NCI-H2107 (cell line): Measurements from ENCODE around the gene CD101.
"Not testable (repeated sequence)": the region's sequence is repeated elsewhere in the genome, so short reads cannot be mapped to it uniquely, and the experiment has no call there.

Experiments used
- DNase-seq: peaks from one replicate; lab custom pipeline; 2025; lab: John Stamatoyannopoulos, UW

The CD101 gene, protein sequence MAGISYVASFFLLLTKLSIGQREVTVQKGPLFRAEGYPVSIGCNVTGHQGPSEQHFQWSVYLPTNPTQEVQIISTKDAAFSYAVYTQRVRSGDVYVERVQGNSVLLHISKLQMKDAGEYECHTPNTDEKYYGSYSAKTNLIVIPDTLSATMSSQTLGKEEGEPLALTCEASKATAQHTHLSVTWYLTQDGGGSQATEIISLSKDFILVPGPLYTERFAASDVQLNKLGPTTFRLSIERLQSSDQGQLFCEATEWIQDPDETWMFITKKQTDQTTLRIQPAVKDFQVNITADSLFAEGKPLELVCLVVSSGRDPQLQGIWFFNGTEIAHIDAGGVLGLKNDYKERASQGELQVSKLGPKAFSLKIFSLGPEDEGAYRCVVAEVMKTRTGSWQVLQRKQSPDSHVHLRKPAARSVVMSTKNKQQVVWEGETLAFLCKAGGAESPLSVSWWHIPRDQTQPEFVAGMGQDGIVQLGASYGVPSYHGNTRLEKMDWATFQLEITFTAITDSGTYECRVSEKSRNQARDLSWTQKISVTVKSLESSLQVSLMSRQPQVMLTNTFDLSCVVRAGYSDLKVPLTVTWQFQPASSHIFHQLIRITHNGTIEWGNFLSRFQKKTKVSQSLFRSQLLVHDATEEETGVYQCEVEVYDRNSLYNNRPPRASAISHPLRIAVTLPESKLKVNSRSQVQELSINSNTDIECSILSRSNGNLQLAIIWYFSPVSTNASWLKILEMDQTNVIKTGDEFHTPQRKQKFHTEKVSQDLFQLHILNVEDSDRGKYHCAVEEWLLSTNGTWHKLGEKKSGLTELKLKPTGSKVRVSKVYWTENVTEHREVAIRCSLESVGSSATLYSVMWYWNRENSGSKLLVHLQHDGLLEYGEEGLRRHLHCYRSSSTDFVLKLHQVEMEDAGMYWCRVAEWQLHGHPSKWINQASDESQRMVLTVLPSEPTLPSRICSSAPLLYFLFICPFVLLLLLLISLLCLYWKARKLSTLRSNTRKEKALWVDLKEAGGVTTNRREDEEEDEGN

DNA sequence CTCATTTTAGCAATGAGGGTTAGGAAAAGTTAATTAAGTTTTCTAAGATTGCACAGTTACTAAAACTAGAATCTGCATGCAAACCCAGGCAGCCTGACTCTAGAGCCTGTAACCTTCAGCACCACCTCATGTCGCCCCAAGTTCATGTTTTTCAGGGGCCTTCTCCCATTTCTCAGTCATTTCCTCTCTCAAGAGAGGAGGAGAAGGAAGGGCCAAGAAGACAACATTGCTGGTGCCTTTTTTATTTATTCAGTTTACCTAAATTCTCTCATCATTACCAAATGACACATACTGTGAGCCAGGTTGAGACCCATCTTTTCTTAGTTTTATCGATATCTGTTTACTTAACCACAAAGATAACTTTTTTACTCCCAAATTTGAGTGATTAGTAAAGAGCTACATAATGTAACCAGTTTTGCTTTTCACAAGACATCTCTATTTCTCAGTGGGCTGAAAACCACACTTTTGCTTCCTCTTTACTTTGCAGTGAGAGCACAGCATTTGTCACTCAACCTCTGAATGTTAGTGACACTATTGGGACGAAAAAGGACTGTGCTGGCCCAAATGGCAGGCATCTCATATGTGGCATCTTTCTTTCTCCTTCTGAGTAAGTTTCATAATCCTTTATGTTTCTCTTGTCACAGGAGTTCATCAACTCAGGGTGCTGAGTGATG, at the start of gene CD101:
CD101 (plus strand) TSS at position 507 of the 674 bp plus-strand sequence; CDS start at position 565, 58 bp downstream.
- no peak for DNase-seq

DNA sequence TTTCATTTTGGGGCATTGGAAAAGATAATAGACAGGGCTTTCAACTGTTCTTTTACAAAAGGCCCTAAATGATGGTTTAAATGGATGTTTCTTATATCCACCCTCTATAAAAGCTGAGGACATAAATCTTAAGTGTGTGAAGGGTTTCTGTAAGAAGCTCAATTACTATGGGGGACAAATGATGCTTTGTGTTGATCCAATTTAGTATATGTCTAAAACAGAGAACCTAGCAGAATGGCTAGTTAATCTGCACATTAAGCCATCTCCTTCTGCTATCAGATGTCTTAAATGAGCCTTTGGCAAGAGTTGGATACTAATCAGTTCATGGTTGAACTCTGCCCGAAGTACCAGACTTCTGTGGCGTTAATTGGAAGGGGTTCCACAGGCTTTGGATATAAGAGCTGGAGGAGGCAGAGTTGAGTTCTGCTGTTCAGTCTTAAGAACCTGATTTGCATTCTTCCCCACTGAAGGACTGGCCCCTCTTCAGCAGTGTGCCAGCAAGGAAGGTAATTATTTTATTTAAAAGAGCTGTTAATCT, 48.8 kb upstream of the CD101 start:
- no peak for DNase-seq

DNA sequence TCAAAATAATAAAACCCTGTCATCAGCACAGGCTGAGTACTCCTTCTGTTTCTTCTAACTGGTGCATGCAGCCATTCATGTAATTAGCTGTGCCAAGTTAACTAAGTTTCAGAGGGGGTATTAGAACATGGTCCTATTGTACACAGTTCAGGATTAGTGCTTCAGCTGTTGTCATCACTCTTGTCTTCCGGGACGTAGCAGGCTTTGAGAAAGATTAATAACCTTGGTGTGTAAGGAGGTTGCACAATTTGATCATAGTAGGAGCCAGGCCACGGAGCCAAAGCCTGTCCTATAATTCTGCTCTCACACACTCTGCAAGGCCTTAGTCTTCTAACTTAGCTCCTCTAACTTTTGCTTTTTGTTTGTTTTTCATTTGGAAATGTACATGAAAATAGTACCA, 47.1 kb upstream of the CD101 start:
- no peak for DNase-seq

DNA sequence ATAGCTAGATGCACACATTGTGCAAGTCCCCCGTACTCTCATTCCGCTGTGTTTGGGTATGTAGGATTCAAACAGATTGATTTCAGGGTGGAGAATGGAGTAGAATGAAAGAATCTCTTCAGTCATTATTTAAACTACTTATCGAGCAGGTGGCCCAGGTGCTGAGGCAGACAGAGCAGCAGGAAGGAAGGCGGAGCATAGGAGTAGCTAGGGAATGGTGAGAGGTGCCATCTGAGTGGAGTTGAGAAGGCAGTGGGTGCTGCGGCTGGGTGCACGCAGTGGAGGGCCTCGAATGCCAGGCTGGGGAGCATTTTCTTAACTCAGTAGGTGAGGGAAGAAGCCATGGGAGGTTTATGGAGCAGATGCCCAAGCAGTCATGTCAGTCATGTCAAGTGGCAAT, 45.2 kb upstream of the CD101 start:
- DNase-seq, result peak; percentile 69

DNA sequence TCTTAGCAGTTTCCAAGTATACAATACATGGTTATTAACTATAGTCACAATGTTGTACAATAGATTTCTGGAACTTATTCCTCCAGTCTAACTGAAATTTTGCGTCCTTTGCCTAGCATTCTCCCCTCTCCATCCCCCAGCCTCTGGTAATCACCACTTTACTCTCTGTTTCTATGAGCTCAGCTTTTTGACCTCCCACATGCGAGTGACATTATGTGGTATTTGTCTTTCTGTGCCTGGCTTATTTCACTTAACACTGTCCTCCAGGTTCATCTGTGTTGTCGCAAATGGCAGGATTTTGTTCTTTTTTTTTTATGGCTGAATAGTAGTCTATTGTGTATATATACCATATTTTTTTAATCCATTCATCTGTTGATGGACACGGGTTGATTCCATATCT, 43.9 kb upstream of the CD101 start:
- DNase-seq, result no peak

DNA sequence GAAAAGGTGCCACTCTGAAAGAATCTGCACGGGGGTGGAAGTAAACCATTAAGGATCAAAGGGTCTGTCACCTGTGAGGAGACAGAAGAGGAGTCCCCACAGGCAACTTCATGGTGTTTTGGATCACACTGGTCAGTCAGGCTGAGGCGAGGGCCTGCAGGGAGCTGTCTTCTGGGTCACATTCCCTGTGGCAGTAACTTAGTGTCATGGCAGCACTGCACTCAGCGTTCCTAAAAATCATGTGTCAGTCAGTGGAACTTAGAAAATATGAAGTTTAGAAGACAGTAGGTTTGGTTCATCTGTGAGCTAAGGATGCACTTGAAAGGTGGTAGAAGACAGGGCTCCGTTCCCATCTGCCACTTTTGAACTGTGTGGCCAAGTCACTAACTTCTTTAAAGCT, 43.5 kb upstream of the CD101 start:
- DNase-seq, result no peak

DNA sequence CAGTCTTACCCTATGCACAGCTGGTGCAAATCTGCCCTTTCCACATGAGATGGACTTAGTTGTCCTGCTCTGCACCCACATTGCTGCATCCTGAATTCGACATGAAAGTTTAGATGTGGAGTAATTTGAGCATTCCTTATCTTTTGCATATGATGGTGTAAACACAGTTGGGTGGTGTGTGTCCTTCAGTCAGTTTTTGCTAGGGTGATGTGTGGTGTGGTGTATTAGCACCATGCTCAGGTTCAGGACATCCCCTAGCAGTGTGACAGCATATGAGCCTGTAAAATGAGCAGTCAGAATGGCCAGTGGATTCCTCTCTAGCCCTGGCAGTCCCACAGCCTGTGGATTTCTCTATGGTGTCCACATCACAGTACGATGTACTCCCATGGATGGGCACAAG, 42.6 kb upstream of the CD101 start:
- no peak for DNase-seq

DNA sequence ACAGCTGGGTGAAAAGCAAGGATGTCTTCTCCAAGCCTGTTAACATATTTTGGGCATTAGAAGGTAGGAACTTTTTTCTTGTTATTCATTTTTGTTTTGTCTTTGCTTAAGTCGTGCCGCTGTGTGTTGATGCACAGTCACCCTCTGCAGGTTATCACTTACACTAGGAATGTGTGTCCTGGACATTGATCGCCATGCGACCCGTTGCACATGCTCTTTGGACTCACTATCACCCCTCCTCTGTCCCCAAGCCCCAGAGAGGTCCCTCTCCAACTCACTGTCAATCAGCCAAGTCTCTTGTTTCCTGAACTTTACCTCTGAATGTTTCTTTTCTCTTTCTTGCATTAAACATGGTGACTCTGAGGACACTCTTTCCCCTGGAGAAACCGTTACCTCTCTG, 40.0 kb upstream of the CD101 start:
- DNase-seq, result no peak

DNA sequence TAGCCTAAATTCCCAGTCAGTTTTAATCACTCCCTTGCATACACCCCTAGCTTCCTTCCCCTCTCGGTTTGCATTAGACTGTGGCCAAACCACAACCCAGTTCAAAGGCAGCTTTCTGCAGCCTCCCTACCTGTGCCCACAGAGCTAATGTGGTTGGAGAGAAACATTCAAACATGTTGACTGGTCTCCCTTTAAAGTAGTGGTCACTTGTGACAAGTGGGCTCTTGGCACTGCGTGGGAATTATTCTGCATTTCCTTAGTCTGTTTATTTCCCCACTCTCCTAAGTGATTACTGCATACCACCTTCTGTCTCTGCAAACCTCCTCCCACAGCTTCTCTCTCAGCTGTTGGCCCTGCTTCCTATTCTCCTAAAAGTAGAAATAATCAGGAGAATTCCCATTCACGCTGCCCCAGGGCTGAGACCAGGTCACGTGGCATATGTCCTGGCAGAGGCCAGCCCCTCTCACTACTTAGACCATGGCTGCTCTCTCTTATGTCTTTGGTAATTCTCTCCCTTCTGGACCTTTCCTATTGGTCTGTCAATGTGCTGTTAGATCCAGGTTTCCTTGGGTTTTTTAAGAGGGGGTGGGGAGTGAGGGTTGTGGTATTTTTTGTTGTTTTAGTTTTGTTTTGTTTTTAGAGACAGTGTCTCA, 38.4 kb upstream of the CD101 start:
- DNase-seq, result no peak

DNA sequence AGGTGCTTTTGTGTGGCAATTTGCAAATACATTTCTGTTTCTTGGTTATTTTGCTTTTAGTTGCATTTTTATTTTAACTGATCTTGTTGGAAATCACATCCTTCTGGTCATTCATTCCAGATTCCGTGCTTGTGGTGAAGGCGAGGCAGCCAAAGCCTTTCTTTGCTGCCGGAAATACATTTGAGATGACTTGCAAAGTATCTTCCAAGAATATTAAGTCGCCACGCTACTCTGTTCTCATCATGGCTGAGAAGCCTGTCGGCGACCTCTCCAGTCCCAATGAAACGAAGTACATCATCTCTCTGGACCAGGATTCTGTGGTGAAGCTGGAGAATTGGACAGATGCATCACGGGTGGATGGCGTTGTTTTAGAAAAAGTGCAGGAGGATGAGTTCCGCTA, 34.8 kb upstream of the CD101 start:
- DNase-seq, result no peak

DNA sequence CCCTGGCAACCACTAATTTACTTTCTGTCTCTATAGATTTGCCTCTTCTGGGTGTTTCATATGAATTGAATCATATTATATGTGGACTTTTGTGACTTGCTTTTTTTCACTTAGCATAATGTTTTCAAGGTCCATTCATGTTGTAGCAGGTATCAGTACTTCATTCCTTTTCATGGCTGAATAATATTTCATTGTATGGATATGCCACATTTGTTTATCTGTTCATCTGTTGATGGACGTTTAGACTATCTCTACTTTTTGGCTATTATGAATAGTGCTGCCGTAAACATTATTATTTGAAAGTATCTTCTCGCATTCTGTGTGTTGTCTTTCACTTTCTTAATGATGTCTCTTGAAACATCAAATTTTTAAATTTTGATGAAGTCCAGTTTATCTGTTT, 32.8 kb upstream of the CD101 start:
- no peak for DNase-seq

DNA sequence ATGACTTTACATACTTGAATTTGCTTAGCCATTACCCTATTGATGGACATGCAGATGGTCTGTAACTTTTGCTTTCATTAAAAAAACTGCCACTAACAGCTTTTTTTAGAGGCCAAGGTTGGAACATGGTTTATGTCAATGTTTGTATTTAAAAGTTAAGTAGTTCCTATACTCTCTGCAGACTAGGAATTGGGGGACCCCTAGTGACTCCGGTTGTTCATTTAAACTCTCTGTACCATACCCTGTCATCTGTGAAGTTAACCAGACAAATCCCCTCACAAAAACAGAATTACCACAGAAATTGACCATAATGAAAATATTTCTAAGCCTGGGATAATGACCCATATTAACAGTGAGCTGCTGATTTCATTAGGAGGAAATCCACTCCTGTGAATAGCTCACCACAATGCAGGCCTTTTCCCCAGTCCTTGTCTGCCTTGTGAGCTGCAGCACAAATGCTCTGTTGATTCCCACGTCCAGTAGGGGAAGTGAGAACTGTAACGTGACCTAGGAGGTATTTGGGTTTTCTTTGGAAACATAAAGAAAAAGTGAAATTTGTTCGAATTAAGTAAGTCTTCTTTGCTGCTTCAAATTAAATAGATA, 30.2 kb upstream of the CD101 start:
- DNase-seq, result no peak

DNA sequence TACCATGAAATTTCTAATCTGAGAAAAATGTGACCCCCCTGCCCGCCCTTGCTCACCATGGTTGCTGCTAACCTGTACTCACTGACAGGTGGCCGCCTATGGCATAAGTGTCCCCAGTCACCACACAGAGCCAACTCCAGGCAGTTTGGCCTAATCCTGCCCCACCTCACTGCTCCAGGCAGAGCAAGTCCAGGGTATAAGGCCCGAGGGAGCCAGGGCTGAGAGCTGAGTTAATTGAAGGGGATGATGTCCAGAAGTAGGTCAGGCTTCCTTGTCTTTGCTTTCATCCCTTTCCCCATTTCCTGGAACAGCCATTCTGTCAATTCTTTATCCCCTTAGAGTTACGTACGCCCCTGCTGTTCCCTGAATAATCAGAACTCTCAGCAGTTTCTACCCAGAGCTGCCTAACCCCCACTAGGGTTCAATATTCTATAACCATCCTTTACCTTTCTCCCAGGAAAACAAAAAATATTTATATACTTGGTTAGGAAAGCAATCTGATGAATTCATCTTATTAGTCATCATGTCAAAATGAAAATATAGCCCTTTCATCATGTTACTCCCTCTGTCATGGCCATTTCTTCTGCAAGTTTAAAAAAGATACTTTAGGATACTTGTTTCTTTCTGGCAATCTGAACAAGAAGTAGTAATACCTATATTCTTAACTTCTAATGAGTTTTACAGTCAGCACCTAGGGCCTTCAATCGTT, 29.4 kb upstream of the CD101 start:
- DNase-seq, result no peak

DNA sequence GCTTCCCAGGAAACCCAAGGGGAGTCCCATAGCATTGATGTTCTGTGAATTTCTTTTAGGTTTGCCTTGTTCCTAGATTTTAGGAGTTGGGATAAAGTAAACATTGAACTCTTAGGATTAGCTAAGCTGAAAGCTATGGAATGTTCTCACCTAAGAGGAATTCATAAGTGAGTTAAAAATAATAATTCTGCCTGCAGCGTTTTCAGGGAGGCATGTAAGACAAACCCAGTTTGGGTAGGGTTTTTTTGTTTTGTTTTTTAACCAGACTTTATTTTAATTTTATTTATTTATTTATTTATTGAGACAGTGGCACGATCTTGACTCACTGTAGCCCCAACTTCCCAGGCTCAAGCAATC, 28.9 kb upstream of the CD101 start:
- DNase-seq, result no peak

DNA sequence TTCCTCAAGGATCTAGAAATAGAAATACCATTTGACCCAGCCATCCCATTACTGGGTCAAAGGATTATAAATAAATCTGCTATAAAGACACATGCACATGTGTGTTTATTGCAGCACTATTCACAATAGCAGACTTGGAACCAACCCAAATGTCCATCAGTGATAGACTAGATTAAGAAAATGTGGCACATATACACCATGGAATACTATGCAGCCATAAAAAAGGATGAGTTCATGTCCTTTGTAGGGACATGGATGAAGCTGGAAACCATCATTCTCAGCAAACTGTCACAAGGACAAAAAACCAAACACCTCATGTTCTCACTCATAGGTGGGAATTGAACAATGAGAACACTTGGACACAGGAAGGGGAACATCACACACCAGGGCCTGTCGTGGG, 21.3 kb upstream of the CD101 start:
- not testable (repeated sequence) for DNase-seq

DNA sequence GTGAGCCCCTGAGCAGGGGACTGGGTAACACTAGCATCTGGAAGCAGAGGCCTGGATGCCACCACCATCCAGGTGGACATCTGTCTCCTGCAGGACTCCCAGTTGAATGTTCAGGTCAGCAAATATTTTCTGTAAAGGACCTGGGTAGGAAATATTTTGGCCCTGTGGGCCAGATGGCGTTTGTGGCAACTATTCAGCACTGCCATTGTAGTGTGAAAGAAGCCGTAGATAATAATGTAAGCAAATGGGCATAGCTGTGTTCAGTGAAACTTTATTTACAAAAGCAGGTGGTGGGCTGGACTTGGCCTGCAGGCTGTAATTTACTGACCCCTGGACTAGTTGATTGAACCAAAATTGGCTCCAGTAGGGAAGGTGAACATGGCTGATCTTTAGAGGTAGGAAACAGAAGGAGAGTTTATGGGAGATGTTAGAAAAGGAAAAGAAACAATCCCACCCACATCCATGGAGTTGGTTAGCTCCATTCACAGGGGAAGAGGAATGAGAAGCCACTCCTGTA, 20.0 kb upstream of the CD101 start:
- DNase-seq, result no peak

DNA sequence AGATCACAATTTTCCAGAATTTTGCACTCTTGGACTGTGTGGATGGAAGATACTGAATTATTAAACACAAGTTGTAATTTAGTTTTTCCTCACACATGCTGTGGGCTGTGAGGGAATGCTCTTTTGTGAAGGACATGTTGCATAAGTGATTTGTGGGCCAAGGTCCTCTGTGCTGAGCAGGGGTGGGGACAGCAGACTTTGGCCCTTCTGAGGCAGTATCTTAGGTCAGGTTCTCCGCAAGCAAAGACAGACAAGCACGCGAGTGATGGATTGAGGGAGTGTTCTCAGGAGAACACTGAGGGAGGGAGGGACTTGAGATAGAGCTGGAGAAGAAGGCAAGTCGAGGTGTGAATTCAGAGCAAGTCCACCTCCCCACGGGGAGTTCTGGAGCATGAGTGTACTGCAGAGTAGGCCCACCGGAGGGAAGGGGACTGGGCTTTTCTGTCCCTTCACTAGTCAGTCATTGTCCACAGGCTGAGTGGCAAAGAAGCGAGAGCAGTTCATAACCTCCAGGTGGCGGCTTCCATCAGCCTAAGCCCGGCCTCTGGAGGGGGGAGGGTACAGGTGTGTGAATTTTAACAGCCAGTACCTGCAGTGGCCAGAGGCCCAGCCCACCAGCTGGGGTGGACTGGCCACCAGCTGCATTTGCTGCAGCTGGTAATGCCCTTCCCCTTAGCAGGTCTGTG, 19.1 kb upstream of the CD101 start:
- no peak for DNase-seq

DNA sequence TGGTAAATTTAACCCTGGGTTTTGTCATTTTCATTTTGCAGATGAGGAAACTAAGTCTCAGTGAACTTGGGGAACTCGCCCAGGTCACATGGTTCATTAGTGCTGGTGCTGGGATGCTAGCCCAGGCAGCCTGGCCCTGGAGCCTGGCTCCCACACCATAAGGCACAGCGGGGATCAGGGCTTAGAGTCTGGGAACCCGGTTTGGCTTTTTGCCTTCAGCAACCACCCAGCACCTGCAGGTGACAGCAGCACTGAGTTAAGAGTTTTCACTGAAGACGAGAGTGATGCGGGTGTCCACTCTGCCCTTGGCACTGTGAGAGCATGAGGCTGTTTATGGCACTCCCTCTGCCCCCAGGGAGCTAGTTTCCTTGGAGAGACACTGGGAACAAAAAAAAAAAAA, 18.4 kb upstream of the CD101 start:
- DNase-seq, result no peak

DNA sequence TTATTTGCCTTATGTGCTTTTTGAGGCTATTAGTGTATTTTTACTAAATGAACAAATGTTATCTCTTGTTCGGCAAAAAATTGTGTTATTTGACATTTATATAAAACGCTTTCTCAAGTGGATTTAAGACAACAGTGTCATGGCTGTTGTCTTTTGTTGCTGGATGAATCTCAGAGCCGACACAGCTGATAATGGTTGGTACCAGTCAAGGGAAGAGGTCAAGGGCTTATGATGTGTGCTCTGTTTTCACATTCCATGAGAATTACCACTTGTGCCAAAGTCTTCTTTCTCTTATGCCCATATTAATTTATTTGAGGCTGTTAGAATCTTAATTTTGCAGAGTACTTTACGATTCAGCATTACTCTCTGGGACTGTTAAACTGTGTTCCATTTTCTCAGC, 17.9 kb upstream of the CD101 start:
- DNase-seq, result no peak
